HL-60 (cell line): ENCODE measurements around the gene PYGB.
A peak's percentile ranks its signal among the peaks of the same experiment; 100 is the strongest.

Experiments
- DNase-seq, 2 experiments: peaks; one replicate each; pipeline ENCODE4 v3.0.0-alpha.2; 2010 to 2020; ENCODE audit warnings: low read depth in 1 of 2, low spot score in 1 of 2
- H3K27ac ChIP-seq: fragments of 250-450 bp; sonication (Bioruptor Pico); replicated peaks from 2 replicates; pipeline ENCODE4 v1.5.1; 2020; ENCODE audit warnings: mild to moderate bottlenecking, moderate library complexity
- H3K27me3 ChIP-seq: fragments of 250-450 bp; sonication (Bioruptor Pico); 2 replicates; pipeline ENCODE4 v1.5.1; 2021; ENCODE audit warnings: mild to moderate bottlenecking, moderate library complexity; ENCODE audit not compliant: insufficient read depth, poor library complexity, severe bottlenecking
- H3K4me3 ChIP-seq: replicated peaks from 2 replicates; pipeline ENCODE4 v1.5.1; 2011; ENCODE audit warnings: mild to moderate bottlenecking, control low read depth, low read length; ENCODE audit not compliant: insufficient read depth
- GABPA ChIP-seq: IDR thresholded peaks from 2 replicates; pipeline ENCODE4 v1.6.1; 2012; ENCODE audit warnings: low read depth
- POLR2AphosphoS5 ChIP-seq: IDR thresholded peaks from 2 replicates; pipeline ENCODE4 v1.6.1; 2012; ENCODE audit warnings: low read depth
- SPI1 ChIP-seq: IDR thresholded peaks from 2 replicates; pipeline ENCODE4 v1.6.1; 2012; ENCODE audit warnings: low read depth, mild to moderate bottlenecking, borderline replicate concordance
- long read RNA-seq: library from polyadenylated mRNA; unstranded; transcript quantifications from one replicate; pipeline ENCODE4 v2.0.0, GENCODE V29; 2020
- TF ChIP-seq, protein P1 (sequence below): IDR thresholded peaks from 2 replicates; pipeline ENCODE4 v1.6.1; 2012; ENCODE audit warnings: low read depth; ENCODE audit not compliant: insufficient replicate concordance
- TF ChIP-seq, protein P2 (sequence below): IDR thresholded peaks from one replicate; pipeline ENCODE4 v1.5.1; 2011; ENCODE audit warnings: low read length, control low read depth, inconsistent platforms; ENCODE audit not compliant: insufficient read depth

The PYGB gene
- long read RNA-seq, full-length matches to known transcripts: 154 of 208 reads
- long read RNA-seq, partial matches to known transcripts: 34 of 208 reads
- long read RNA-seq, other reads (novel, unspliced or antisense): 20 of 208 reads

DNA sequence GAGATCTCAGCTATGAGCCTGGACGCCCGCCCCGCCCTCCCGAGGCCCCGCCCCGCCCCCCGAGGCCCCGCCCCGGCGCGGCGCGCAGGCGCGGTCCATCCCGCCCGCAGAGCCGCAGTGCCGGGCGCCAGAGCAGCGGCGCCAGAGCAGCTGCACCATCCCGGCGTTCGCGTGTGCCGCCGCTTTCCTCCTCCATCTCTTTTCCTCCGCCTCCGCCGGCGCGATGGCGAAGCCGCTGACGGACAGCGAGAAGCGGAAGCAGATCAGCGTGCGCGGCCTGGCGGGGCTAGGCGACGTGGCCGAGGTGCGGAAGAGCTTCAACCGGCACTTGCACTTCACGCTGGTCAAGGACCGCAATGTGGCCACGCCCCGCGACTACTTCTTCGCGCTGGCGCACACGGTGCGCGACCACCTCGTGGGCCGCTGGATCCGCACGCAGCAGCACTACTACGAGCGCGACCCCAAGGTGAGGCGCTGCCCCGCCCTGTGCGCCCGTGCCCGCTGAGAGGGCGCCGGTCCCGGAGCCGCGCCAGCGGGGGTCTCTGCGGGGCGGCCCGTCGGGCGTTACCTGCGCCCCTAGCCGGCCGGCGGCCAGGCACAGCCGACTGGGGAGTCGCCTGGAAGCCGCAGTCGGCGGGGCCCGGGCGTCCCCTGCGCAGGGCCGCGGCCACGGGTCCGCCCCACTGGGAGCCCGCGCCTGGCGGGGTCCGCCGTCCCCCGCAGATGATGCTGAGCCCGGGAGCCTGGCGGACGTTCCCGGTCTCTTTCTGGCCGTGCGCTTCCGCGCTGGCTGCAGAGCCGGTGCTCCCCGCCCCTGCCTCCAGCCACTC lies at the start of gene PYGB:
Gene PYGB, plus strand, starts transcription at position 130 of the 830 bp plus-strand sequence. Its CDS starts 94 bp downstream, at position 224.
- Histone ChIP-seq H3K27ac (peak within 1 kb of the TSS; percentile 58), H3K27me3 (no peaks in the 10 kb centered on the region), H3K4me3 (peak within 1 kb of the TSS; percentile 84)
- TF ChIP-seq POLR2AphosphoS5 (peak; percentile 83; the same call in 1 of the 2 replicates), GABPA (no peak), SPI1 (no peak)
- peak; percentile 87 to 92 for DNase-seq

DNA sequence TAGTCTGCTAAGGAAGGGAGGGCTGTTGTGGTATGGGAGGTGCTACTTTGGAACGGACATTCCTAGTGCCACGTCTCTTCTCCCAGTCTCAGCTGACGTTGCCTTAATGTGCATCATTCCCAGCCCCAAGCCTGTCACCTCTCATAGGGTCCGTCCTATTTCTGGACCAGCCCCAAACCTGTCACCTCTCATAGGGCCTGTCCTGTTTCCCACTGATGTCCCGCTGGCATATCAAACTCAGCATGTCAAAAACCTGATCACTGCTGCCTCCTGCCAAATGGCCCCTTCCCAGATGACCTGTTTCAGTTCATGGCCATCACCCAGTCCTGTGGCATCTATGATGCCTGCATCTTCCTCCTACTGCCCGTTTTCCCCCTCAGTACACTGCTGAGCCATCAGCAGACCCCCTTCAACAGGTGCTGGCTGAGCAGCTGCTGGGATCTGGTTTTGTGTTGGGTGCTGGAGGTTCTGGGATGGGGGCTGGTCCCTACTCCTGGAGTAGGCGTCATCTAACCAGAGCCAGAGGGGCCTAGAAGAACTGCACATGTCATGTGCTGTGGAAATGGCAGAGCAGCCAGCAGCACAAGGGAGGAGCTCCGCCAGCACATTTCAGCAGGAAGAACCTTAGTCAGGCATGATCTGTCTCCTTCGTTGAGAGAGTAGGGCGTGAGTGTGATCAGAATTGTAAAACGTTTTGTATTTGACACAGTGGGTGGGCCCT lies 49.1 kb upstream of the PYGB start:
- H3K27ac ChIP-seq: no peak overlapping the region
- H3K27me3 ChIP-seq: no peaks in the 10 kb centered on the region
- TF ChIP-seq, protein P1, sequence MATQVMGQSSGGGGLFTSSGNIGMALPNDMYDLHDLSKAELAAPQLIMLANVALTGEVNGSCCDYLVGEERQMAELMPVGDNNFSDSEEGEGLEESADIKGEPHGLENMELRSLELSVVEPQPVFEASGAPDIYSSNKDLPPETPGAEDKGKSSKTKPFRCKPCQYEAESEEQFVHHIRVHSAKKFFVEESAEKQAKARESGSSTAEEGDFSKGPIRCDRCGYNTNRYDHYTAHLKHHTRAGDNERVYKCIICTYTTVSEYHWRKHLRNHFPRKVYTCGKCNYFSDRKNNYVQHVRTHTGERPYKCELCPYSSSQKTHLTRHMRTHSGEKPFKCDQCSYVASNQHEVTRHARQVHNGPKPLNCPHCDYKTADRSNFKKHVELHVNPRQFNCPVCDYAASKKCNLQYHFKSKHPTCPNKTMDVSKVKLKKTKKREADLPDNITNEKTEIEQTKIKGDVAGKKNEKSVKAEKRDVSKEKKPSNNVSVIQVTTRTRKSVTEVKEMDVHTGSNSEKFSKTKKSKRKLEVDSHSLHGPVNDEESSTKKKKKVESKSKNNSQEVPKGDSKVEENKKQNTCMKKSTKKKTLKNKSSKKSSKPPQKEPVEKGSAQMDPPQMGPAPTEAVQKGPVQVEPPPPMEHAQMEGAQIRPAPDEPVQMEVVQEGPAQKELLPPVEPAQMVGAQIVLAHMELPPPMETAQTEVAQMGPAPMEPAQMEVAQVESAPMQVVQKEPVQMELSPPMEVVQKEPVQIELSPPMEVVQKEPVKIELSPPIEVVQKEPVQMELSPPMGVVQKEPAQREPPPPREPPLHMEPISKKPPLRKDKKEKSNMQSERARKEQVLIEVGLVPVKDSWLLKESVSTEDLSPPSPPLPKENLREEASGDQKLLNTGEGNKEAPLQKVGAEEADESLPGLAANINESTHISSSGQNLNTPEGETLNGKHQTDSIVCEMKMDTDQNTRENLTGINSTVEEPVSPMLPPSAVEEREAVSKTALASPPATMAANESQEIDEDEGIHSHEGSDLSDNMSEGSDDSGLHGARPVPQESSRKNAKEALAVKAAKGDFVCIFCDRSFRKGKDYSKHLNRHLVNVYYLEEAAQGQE: no peak
- TF ChIP-seq, protein P2, sequence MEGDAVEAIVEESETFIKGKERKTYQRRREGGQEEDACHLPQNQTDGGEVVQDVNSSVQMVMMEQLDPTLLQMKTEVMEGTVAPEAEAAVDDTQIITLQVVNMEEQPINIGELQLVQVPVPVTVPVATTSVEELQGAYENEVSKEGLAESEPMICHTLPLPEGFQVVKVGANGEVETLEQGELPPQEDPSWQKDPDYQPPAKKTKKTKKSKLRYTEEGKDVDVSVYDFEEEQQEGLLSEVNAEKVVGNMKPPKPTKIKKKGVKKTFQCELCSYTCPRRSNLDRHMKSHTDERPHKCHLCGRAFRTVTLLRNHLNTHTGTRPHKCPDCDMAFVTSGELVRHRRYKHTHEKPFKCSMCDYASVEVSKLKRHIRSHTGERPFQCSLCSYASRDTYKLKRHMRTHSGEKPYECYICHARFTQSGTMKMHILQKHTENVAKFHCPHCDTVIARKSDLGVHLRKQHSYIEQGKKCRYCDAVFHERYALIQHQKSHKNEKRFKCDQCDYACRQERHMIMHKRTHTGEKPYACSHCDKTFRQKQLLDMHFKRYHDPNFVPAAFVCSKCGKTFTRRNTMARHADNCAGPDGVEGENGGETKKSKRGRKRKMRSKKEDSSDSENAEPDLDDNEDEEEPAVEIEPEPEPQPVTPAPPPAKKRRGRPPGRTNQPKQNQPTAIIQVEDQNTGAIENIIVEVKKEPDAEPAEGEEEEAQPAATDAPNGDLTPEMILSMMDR: no peak
- TF ChIP-seq GABPA (no peak), POLR2AphosphoS5 (no peak), SPI1 (no peak)
- no peak overlapping the region for H3K4me3 ChIP-seq
- no peak for DNase-seq

DNA sequence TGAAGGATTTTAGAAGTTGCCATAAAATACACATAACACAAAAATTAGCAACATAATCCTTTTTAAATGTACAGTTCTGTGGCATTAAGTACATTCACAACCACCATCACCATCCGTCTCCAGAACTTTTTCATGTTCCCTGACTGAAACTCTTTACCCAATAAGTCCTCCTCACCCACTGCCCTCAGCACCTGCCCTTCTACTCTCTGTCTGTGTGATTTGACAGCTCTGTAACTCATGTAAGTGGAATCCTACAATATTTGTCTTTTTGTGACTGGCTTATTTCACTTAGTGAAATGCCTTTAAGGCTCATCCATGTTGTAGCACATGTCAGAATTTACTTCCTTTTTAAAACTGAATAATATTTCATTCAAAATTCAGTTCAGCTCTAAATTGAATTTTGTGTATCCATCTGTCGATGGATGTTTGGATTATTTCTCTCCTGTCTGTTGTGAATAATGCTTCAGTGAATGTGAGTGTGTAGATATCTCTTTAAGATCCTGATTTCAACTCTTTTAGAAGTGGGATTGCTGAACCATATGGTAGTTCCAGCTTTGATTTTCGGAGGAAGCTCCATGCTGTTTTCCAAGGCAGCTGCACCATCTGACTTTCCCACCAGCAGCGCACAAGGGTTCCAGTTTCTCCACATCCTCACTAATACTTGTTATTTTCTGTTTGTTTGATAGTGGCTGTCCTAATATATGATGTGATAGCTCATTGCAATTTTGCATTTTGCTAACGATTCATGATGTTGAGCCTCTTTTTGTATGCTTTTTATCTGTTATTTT lies 48.2 kb upstream of the PYGB start:
- Histone ChIP-seq H3K27ac (no peak overlapping the region), H3K27me3 (no peaks in the 10 kb centered on the region), H3K4me3 (no peak overlapping the region)
- no peak for DNase-seq
- TF ChIP-seq, protein P1: no peak
- TF ChIP-seq SPI1 (no peak), GABPA (no peak), POLR2AphosphoS5 (no peak)
- TF ChIP-seq, protein P2: no peak
